HG03095 (cell line): ENCODE data around the gene ELOVL1.
"Not testable (repeated sequence)": the region's sequence is repeated elsewhere in the genome, so short reads cannot be mapped to it uniquely, and the experiment has no call there.

ENCODE experiments used
- ATAC-seq: cut with Tn5 transposase; IDR thresholded peaks from one replicate; pipeline ENCODE4 v1.9.1; 2021; ENCODE audit warnings: moderate library complexity; ENCODE audit not compliant: unreplicated experiment

Gene ELOVL1

GRCh38 chr1:43382027-43382779 is 14.4 kb upstream of the ELOVL1 start:
- no peak for ATAC-seq

- ATAC-seq: no peak
Observed at GRCh38 chr1:43381612-43382011, 13.8 kb upstream of the ELOVL1 start.

- ATAC-seq: no peak
Observed at GRCh38 chr1:43379476-43379875, 11.7 kb upstream of the ELOVL1 start.

GRCh38 chr1:43377831-43378230 is 10.0 kb upstream of the ELOVL1 start:
- no peak for ATAC-seq

GRCh38 chr1:43376723-43377235 is 9.0 kb upstream of the ELOVL1 start:
- no peak for ATAC-seq

GRCh38 chr1:43373066-43373940 is 5.5 kb upstream of the ELOVL1 start:
- ATAC-seq: no peak

- ATAC-seq: no peak
Observed at GRCh38 chr1:43372172-43372571, 4.4 kb upstream of the ELOVL1 start.

- ATAC-seq: no peak
Observed at GRCh38 chr1:43370564-43370963, 2.8 kb upstream of the ELOVL1 start.

- not testable (repeated sequence) for ATAC-seq
Observed at GRCh38 chr1:43369779-43370178, 2.0 kb upstream of the ELOVL1 start.

GRCh38 chr1:43368646-43369020 is 822 bp upstream of the ELOVL1 start:
- no peak for ATAC-seq

GRCh38 chr1:43367026-43367903 is 546 bp downstream of the ELOVL1 start:
- ATAC-seq: peak; percentile 29

- ATAC-seq: no peak
Observed at GRCh38 chr1:43366601-43367025, 1.2 kb downstream of the ELOVL1 start.

GRCh38 chr1:43366179-43366578 is 1.6 kb downstream of the ELOVL1 start:
- ATAC-seq: no peak

GRCh38 chr1:43365678-43366077 is 2.1 kb downstream of the ELOVL1 start:
- ATAC-seq: no peak

- no peak for ATAC-seq
Observed at GRCh38 chr1:43363935-43364525, 3.8 kb downstream of the ELOVL1 start.

- ATAC-seq: no peak
Observed at GRCh38 chr1:43363283-43363934, 4.4 kb downstream of the ELOVL1 start.

GRCh38 chr1:43360616-43361015 is 7.2 kb downstream of the ELOVL1 start:
- no peak for ATAC-seq

- no peak for ATAC-seq
Observed at GRCh38 chr1:43359696-43360095, 8.1 kb downstream of the ELOVL1 start.

- ATAC-seq: peak; percentile 91
Observed at GRCh38 chr1:43358746-43359693, 8.8 kb downstream of the ELOVL1 start, which contains the start of gene CDC20. TSS of gene CDC20 (plus strand) at chr1:43358981. CDS start at chr1:43359216, 235 bp downstream.
